GM13977 (cell line): ENCODE results near the gene UGT1A7.
"Not testable (repeated sequence)": the region's sequence is repeated elsewhere in the genome, so short reads cannot be mapped to it uniquely, and the experiment has no call there.

Source experiments
- DNase-seq: peaks from one replicate; pipeline ENCODE4 v3.0.0; 2012; ENCODE audit warnings: low spot score
- in situ Hi-C: fragments of 300-500 bp; cut with MboI; formaldehyde crosslinking; loops from one replicate; pipeline ENCODE4 v1.12.0; 2022; ENCODE audit warnings: low sequenced_read_pairs, low pct_unique_long_range_greater_than_20kb, mixed read lengths, inconsistent platforms; ENCODE audit not compliant: unreplicated experiment
- TF ChIP-seq, protein P1 (sequence below): IDR thresholded peaks from 2 replicates; pipeline ENCODE4 v1.5.1; 2012; ENCODE audit warnings: mild to moderate bottlenecking, control low read depth; ENCODE audit not compliant: insufficient read depth; ENCODE audit errors: extremely low read depth, missing control alignments

The UGT1A7 gene

DNA sequence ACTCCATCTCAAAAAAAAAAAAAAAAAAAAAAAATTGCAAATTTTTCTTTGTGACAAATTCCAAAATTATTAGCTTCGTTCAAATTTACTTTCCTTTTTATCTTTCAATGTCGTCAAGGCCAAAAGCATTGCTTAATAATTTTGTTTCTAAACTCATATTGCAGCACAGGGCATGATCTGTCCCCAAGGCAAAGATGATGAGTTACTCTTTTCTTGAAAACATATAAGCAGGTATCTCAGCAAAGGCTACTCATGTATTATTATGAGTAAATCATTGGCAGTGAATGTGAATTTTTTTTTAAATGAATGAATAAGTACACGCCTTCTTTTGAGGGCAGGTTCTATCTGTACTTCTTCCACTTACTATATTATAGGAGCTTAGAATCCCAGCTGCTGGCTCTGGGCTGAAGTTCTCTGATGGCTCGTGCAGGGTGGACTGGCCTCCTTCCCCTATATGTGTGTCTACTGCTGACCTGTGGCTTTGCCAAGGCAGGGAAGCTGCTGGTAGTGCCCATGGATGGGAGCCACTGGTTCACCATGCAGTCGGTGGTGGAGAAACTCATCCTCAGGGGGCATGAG lies at the start of gene UGT1A7:
Gene UGT1A7 (plus strand): TSS at position 381 of the 579 bp plus-strand sequence. CDS start 37 bp downstream, at position 418.
- in situ Hi-C loops = no loop called here
- TF ChIP-seq, protein P1, sequence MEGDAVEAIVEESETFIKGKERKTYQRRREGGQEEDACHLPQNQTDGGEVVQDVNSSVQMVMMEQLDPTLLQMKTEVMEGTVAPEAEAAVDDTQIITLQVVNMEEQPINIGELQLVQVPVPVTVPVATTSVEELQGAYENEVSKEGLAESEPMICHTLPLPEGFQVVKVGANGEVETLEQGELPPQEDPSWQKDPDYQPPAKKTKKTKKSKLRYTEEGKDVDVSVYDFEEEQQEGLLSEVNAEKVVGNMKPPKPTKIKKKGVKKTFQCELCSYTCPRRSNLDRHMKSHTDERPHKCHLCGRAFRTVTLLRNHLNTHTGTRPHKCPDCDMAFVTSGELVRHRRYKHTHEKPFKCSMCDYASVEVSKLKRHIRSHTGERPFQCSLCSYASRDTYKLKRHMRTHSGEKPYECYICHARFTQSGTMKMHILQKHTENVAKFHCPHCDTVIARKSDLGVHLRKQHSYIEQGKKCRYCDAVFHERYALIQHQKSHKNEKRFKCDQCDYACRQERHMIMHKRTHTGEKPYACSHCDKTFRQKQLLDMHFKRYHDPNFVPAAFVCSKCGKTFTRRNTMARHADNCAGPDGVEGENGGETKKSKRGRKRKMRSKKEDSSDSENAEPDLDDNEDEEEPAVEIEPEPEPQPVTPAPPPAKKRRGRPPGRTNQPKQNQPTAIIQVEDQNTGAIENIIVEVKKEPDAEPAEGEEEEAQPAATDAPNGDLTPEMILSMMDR = no peak
- DNase-seq = no peak

DNA sequence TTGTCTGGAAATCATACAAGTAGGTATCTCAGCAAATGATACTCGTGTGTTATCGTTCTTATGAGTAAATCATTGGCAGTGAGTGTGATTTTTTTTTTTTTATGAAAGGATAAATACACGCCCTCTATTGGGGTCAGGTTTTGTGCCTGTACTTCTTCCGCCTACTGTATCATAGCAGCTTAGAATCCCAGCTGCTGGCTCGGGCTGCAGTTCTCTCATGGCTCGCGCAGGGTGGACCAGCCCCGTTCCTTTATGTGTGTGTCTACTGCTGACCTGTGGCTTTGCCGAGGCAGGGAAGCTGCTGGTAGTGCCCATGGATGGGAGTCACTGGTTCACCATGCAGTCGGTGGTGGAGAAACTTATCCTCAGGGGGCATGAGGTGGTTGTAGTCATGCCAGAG lies 45.4 kb upstream of the UGT1A7 start, which contains the start of gene UGT1A10:
Gene UGT1A10 (plus strand): TSS at position 143 of the 400 bp plus-strand sequence. CDS start 75 bp downstream, at position 218.
- DNase-seq, in situ Hi-C loops: not testable (repeated sequence)

DNA sequence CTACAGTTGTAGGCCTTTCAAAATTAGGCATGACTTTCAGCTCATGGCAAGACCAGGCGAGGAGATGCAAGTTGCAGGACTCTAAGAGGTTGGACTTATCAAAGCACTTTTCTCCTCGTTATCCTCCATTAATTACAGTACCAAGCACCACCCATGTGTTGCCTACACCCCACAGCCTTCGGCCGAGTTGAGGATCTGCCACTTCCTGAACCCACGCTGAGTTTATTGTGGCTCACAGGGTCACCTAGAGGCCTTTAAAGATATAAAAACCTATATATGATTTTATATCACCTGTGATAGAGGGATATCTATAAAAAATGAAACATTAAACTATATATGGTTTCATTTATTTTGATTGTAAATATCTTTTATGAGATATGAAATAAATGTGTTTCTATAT lies 42.9 kb upstream of the UGT1A7 start:
- in situ Hi-C loops = no loop called here
- DNase-seq = no peak
- TF ChIP-seq, protein P1 = no peak

DNA sequence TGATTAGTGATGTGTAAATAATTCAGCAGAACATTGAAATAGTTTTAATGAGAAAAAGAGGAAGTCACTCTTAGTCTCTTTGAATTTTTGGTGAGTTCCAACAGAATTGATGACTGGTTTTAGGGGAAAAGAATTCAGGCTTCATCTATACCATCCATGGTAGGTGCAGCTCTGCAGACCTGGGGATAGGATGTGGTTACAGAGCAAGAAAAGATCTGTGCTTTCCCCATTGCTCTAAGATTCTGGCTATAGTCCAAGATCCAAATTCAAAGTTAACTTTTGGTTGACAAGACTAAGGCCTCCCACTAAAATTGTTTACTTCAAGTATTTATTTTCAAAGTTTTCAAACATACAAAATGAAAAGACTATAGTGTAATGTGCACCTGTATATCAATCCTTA lies 41.8 kb upstream of the UGT1A7 start:
- no peak for DNase-seq
- in situ Hi-C loops = no loop called here
- TF ChIP-seq, protein P1 = no peak

DNA sequence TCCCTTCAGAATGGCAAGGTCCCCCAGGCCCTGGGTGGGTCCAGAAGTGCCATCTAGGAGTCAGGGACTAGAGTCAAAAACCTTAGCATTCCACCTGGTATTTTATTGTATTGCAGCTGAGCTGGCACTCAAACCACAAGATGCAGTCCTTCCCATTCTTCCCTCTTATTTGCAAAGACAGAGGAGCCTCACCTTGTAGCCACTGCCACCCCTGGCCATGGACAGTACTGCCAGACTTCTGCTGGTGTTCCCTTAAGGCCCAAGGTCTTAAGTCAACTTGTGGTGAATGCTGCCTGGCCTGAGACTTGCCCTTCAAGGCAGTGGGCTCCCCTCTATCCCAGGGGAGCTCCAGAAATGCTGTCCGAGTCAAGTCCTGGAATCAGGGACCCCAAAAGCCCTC lies 38.6 kb upstream of the UGT1A7 start:
- in situ Hi-C loops = no loop called here
- no peak for DNase-seq
- TF ChIP-seq, protein P1 = peak; percentile 18

DNA sequence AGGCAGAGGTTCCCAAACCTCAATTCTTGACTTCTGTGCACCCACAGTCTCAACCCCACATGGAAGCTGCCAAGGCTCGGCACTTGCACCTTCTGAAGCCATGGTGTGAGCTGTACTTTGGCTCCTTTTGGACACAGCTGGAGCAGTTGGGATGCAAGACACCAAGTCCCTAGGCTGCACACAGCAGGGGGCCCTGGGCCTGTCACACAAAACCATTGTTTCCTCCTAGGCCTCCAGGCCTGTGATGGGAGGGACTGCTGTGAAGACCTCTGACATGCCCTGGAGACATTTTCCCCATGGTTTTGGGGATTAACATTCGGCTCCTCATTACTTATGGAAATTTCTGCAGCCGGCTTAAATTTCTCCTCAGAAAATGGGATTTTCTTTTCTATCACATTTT lies 35.7 kb upstream of the UGT1A7 start:
- DNase-seq, in situ Hi-C loops: not testable (repeated sequence)

DNA sequence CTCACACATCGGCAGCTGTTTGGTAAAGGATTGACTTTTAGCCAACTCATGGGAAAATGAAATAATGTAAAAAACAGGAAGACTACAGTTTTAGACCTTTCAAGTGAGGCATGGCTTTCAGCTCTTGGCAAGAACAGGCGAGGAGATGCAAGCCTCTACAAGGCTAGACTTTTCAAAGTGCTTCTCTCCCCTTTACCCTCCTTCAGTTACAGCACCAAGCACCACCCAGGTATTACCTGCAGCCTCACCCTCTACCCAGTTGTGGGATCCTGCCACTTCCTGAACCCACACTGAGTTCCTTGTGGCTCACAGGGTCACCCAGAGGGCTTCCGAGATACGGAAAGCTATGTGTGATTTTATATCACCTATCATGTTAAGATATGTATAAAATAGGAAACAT lies 30.7 kb upstream of the UGT1A7 start:
- in situ Hi-C loops = no loop called here
- no peak for DNase-seq
- TF ChIP-seq, protein P1 = no peak

DNA sequence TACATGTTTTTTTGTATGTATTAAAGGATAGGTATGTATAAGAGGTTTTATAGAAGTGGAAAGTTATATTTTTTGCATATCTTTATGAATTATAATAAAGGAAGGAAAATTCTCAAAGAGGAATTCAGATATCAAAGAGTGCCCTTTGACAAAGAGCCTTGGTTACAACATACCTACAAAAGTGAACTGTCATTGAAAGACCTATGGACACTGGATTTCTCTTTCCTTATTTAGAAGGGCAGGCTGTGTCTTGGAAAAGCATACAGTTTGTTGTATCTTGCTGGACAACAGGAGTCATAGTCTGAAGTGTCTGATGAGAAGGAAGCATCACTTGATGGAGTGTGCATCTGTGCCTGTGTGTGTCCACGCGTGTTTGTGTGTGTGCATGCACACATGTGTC lies 30.3 kb upstream of the UGT1A7 start:
- DNase-seq = no peak
- in situ Hi-C loops = no loop called here
- TF ChIP-seq, protein P1 = no peak
